ENCODE measurements around the gene RAB29. TPM values are rescaled to one million over a fixed set of nuclear protein-coding genes. Genes with fewer than 3 reads are reported as not detected.

Gene RAB29
- 24.7 and 31.1 TPM in 2 replicates for polyA plus RNA-seq

GRCh38 chr1:205775015-205775716 is at the start of gene RAB29:
RAB29 (minus strand) TSS chr1:205775482; CDS start chr1:205774956, 526 bp downstream.

GRCh38 chr1:205812878-205813754 is 37.8 kb upstream of the RAB29 start, which contains the start of gene SLC41A1:
SLC41A1 (minus strand) TSS chr1:205813198; CDS start chr1:205810441, 2,757 bp downstream.

GRCh38 chr1:205750138-205751035 is 24.9 kb downstream of the RAB29 start, which contains the start of gene NUCKS1:
NUCKS1 (minus strand) TSS chr1:205750182; CDS start chr1:205749973, 209 bp downstream.

Other genes starting within 250 kb of the RAB29 start
- 2.8 and 3.6 TPM in 2 replicates for gene ELK4, start 143.5 kb downstream of the RAB29 start, polyA plus RNA-seq
- not detected in 2 replicates for gene SLC45A3, start 95.0 kb downstream of the RAB29 start, polyA plus RNA-seq
- 113 and 177 TPM in 2 replicates for gene NUCKS1, start 25.3 kb downstream of the RAB29 start, polyA plus RNA-seq
- gene SLC41A1, start 37.7 kb upstream of the RAB29 start, polyA plus RNA-seq, result 20.4 and 28.1 TPM in 2 replicates
- 0.50 and 4.9 TPM in 2 replicates for gene PM20D1, start 74.7 kb upstream of the RAB29 start, polyA plus RNA-seq
- gene SLC26A9, start 168.0 kb upstream of the RAB29 start, polyA plus RNA-seq, result 0.36 TPM in 1 of 2 replicates, not detected in the other
- gene RAB7B, start 227.9 kb upstream of the RAB29 start, polyA plus RNA-seq, result not detected in 2 replicates
- not detected in 2 replicates for gene CTSE, start 248.4 kb upstream of the RAB29 start, polyA plus RNA-seq